Spinal cord (tissue), 10 donors: Measurements from ENCODE around the gene SLFN14. TPM values are rescaled to one million over a fixed set of nuclear protein-coding genes. Genes with fewer than 3 reads are reported as not detected.

ENCODE experiments used
- DNase-seq, 6 donors: peaks; one replicate each; pipeline versions ENCODE4 v3.0.0 to v3.0.0-alpha.2; 2013 to 2015; ENCODE audit warnings: low spot score in 6 of 6, low read depth in 4 of 6
- H3K27ac ChIP-seq: one replicate; pipeline ENCODE4 v1.5.1; 2013; ENCODE audit warnings: low read depth, low read length, control low read depth
- H3K27me3 ChIP-seq: one replicate; pipeline ENCODE4 v1.6.1; 2013; ENCODE audit warnings: low read length; ENCODE audit not compliant: control insufficient read depth, insufficient read depth
- H3K36me3 ChIP-seq: one replicate; pipeline ENCODE4 v1.6.1; 2013; ENCODE audit warnings: low read length; ENCODE audit not compliant: control insufficient read depth, insufficient read depth
- H3K4me1 ChIP-seq: one replicate; pipeline ENCODE4 v1.6.1; 2013; ENCODE audit warnings: low read length; ENCODE audit not compliant: control insufficient read depth, insufficient read depth
- H3K4me3 ChIP-seq: one replicate; pipeline ENCODE4 v1.5.1; 2013; ENCODE audit warnings: low read depth, low read length, control low read depth
- H3K9me3 ChIP-seq: one replicate; pipeline ENCODE4 v1.6.1; 2013; ENCODE audit warnings: low read length; ENCODE audit not compliant: control insufficient read depth, insufficient read depth
- WGBS: methylation state at CpG from one replicate; pipeline ENCODE4 v1.1.5; 2013; ENCODE audit warnings: missing lambda C conversion rate; ENCODE audit not compliant: insufficient coverage; 5-methylcytosine and 5-hydroxymethylcytosine counted together
- polyA plus RNA-seq, 2 donors: library from polyadenylated mRNA; unstranded; fragments of 120-200 nt; gene quantifications; one replicate each; pipeline ENCODE4 v1.2.1, GENCODE V29; 2013; ENCODE audit not compliant: insufficient read length in 2 of 2
- small RNA-seq: library from RNA; depleted of rRNA; stranded (forward); fragments of <200 nt; gene quantifications from one replicate; pipeline ENCODE3, GENCODE V24; 2014; ENCODE audit warnings: low replicate concordance
- total RNA-seq, 2 donors: library from RNA; depleted of rRNA in 1 of 2; stranded (reverse); fragments of 120-200 nt in 1 of 2; fragments of >200 nt in 1 of 2; gene quantifications; one replicate each; pipeline versions ENCODE4 v1.2.3 to v1.2.4, GENCODE V29; 2013 to 2014
- donor health status: healthy.

Gene SLFN14
- total and polyA plus RNA-seq, 4 donors = 0.09 to 1.4 (median 0.50) TPM; not detected in 1

GRCh38 chr17:35515027-35515426 is 45.6 kb downstream of the SLFN14 start:
- Histone ChIP-seq H3K4me3 (no peak overlapping the region), H3K9me3 (no peaks in the 10 kb centered on the region), H3K36me3 (no peaks in the 10 kb centered on the region), H3K4me1 (no peaks in the 10 kb centered on the region), H3K27ac (no peak overlapping the region), H3K27me3 (peaks cover 18% of the 10 kb centered on the region)
- WGBS = 36% methylated on average over 15 of the region's 21 CpGs
- DNase-seq = no peak

GRCh38 chr17:35514564-35514963 is 46.1 kb downstream of the SLFN14 start:
- no peaks in the 10 kb centered on the region for H3K4me1 ChIP-seq
- H3K4me3 ChIP-seq = no peak overlapping the region
- no CpG with 5 or more reads among the region's 2 CpGs for WGBS
- no peaks in the 10 kb centered on the region for H3K36me3 ChIP-seq
- no peaks in the 10 kb centered on the region for H3K9me3 ChIP-seq
- peaks cover 18% of the 10 kb centered on the region for H3K27me3 ChIP-seq
- H3K27ac ChIP-seq = no peak overlapping the region
- no peak for DNase-seq

Small RNA genes within 50 kb of the gene (small RNA-seq; reads per million reads assigned to genes)
- gene AC004134.1 (not detected), gene AC015911.1 (not detected), gene SNORD7 (30.4 reads per million, percentile 97 among the genes with 10 or more reads in this experiment)

Other genes starting within 250 kb of the SLFN14 start
- 10 to 100 TPM; 28.1 to 32.2 TPM for gene SLFN11, start 187.2 kb downstream of the SLFN14 start, total RNA-seq
- gene SLFN11, start 187.2 kb downstream of the SLFN14 start, polyA plus RNA-seq = 1 to 10 TPM; 6.1 to 7.6 TPM
- 10 to 100 TPM; 16.8 to 18.5 TPM for gene SLFN12, start 128.3 kb downstream of the SLFN14 start, total RNA-seq
- 1 to 10 TPM; 2.9 to 3.5 TPM for gene SLFN12, start 128.3 kb downstream of the SLFN14 start, polyA plus RNA-seq
- gene SLFN13, start 112.1 kb downstream of the SLFN14 start, total RNA-seq = 1 to 10 TPM; 1.6 to 7.7 TPM
- gene SLFN13, start 112.1 kb downstream of the SLFN14 start, polyA plus RNA-seq = 1 to 10 TPM; 1.0 to 1.8 TPM
- under 1 TPM; 0.22 to 0.30 TPM for gene SLFN12L, start 23.1 kb downstream of the SLFN14 start, total RNA-seq
- gene SLFN12L, start 23.1 kb downstream of the SLFN14 start, polyA plus RNA-seq = under 1 TPM in 1 of 2 donors, not detected in 1; 0.11 TPM
- gene PEX12, start 17.8 kb upstream of the SLFN14 start, total RNA-seq = 10 to 100 TPM in 1 of 2 donors, 1 to 10 TPM in 1; 6.4 to 15.9 TPM
- 10 to 100 TPM; 13.3 to 15.8 TPM for gene PEX12, start 17.8 kb upstream of the SLFN14 start, polyA plus RNA-seq
- 100 to 1,000 TPM; 115 to 187 TPM for gene AP2B1, start 26.5 kb upstream of the SLFN14 start, total RNA-seq
- 100 to 1,000 TPM; 247 to 287 TPM for gene AP2B1, start 26.5 kb upstream of the SLFN14 start, polyA plus RNA-seq
- 10 to 100 TPM in 1 of 2 donors, 1 to 10 TPM in 1; 8.2 to 11.0 TPM for gene RASL10B, start 170.8 kb upstream of the SLFN14 start, total RNA-seq
- gene RASL10B, start 170.8 kb upstream of the SLFN14 start, polyA plus RNA-seq = 10 to 100 TPM; 45.4 to 49.2 TPM
- 1 to 10 TPM in 1 of 2 donors, under 1 TPM in 1; 0.69 to 3.4 TPM for gene GAS2L2, start 192.4 kb upstream of the SLFN14 start, total RNA-seq
- 1 to 10 TPM; 3.0 to 3.6 TPM for gene GAS2L2, start 192.4 kb upstream of the SLFN14 start, polyA plus RNA-seq
- not detected for gene C17orf50, start 200.1 kb upstream of the SLFN14 start, total RNA-seq
- gene C17orf50, start 200.1 kb upstream of the SLFN14 start, polyA plus RNA-seq = 1 to 10 TPM in 1 of 2 donors, under 1 TPM in 1; 0.68 to 1.6 TPM
- 10 to 100 TPM; 12.8 to 18.5 TPM for gene MMP28, start 234.8 kb upstream of the SLFN14 start, total RNA-seq
- 10 to 100 TPM; 34.9 to 39.8 TPM for gene MMP28, start 234.8 kb upstream of the SLFN14 start, polyA plus RNA-seq
- gene TAF15, start 248.7 kb upstream of the SLFN14 start, total RNA-seq = 10 to 100 TPM; 54.2 to 95.9 TPM
- gene TAF15, start 248.7 kb upstream of the SLFN14 start, polyA plus RNA-seq = 100 to 1,000 TPM; 203 to 217 TPM